SU-DHL-6 (cell line): Measurements from ENCODE around the gene DARS2.

Source experiments
- CTCF ChIP-seq: fragments of 200-600 bp; sonication (generic); IDR thresholded peaks from one replicate; pipeline ENCODE4 v1.5.1; 2017; ENCODE audit warnings: antibody characterized with exemption, mild to moderate bottlenecking, low read length, moderate library complexity; ENCODE audit not compliant: insufficient read depth, poor library complexity, severe bottlenecking
- EZH2phosphoT487 ChIP-seq: fragments of 200-600 bp; sonication (generic), shearing (Covaris generic); conservative IDR thresholded peaks from 2 replicates; pipeline ENCODE4 v1.6.1; 2018; ENCODE audit warnings: mild to moderate bottlenecking, antibody characterized with exemption, low read length, moderate library complexity, mixed read lengths

- TF ChIP-seq CTCF (no peak), EZH2phosphoT487 (no peak)
These were observed 42.8 kb downstream of the DARS2 start for GRCh38 chr1:173867141-173867752.
